NB4 (cell line): Measurements from ENCODE around the gene HNRNPUL1.

Experiments used
- DNase-seq: peaks from one replicate; pipeline ENCODE4 v3.0.0; 2010; ENCODE audit warnings: low read depth
- H3K4me3 ChIP-seq: one replicate; pipeline ENCODE4 v1.5.1; 2011; ENCODE audit warnings: mild to moderate bottlenecking, low read depth, low read length, moderate library complexity
- CTCF ChIP-seq: IDR thresholded peaks from one replicate; pipeline ENCODE4 v1.5.1; 2012; ENCODE audit warnings: low read depth, low read length
- MYC ChIP-seq: IDR thresholded peaks from 2 replicates; pipeline ENCODE4 v1.6.1; 2011; ENCODE audit warnings: low read depth, low read length
- POLR2A ChIP-seq: IDR thresholded peaks from 2 replicates; pipeline ENCODE4 v1.6.1; 2011; ENCODE audit warnings: mild to moderate bottlenecking; ENCODE audit not compliant: insufficient read length; ENCODE audit errors: extremely low read depth
- TF ChIP-seq, protein P1 (sequence below): IDR thresholded peaks from 2 replicates; pipeline ENCODE4 v1.6.1; 2011; ENCODE audit warnings: low read depth, low read length

Gene HNRNPUL1

DNA sequence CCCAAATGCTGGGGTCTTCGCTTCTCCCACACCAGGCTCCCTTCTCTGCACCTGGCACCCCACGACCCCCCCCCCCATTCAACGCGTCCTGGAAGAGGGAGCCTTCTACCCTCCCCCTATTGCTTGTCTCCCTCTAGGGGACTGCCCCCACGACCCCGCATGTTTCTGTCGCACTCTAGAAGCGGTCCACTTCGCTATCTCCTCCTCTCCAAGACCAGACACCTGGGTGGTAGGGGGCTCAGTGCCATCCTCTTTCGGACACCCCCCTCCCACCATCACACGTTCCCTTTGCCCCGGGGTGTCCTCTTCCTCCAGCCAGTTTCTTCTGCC, 88.1 kb downstream of the HNRNPUL1 start:
- DNase-seq, result no peak
- H3K4me3 ChIP-seq, result peak overlapping the region; percentile 79
- TF ChIP-seq MYC (no peak), POLR2A (no peak), CTCF (no peak)
- TF ChIP-seq, protein P1, sequence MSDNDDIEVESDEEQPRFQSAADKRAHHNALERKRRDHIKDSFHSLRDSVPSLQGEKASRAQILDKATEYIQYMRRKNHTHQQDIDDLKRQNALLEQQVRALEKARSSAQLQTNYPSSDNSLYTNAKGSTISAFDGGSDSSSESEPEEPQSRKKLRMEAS, result no peak

- peak; percentile 74 for DNase-seq
- TF ChIP-seq CTCF (peak; percentile 49), POLR2A (no peak), MYC (peak; percentile 61; the same call in 1 of the 2 replicates)
- TF ChIP-seq, protein P1, result no peak
- peak overlapping the region; percentile 79 for H3K4me3 ChIP-seq
Observed at GRCh38 chr19:41352609-41353465, 88.7 kb downstream of the HNRNPUL1 start.

DNA sequence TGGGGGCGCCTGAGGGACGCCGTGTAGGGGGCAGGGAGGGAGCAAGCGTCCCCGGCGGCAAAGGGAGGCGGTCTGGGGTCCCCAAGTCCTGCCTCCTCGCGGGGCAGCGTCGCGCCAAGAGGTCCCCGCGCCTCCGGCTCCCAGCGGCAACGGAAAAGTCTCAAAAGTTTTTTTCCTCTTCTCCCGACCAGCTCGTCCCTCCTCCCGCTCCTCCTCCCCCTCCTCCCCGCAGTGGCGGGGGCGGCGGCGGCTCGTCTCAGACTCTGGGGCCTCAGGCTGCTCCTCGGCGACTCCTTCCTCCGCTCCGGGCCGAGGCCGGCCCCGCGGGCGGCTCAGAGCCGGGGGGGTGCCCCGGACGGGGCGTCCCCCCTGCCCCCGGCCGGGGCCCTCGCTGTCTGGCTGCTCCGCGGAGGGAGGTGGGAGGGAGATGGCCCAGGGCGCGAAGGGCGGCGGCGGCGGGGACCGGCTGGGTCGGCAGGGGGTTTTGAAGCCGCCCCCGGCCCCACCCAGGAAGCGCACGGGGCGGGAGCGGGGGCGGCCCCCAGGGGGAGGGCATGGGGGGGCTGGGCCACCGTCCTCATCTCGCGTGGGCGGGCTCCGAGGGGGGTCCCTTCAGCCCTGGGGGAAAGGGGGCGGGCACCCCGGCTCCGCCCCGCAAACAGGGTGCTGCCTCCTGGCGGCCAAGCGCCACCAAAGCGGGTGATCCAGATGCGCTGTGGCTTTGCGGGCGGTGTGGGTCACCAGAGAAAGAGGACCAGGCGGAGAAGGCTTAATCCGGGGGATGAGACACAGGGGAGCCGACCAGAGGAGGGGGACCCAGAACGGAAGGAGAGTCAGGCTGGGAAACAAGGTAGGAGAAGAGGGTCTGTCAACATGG, 89.5 kb downstream of the HNRNPUL1 start, which contains the start of gene TGFB1:
TGFB1 (minus strand) TSS at position 457 of the 877 bp plus-strand sequence. CDS start 878 bp downstream, outside the sequence.
- TF ChIP-seq CTCF, result peak; percentile 62
- TF ChIP-seq, protein P1, result no peak
- TF ChIP-seq POLR2A, result peak; percentile 30
- H3K4me3 ChIP-seq, result peak within 1 kb of the TSS; percentile 79
- peak; percentile 88 for DNase-seq

DNA sequence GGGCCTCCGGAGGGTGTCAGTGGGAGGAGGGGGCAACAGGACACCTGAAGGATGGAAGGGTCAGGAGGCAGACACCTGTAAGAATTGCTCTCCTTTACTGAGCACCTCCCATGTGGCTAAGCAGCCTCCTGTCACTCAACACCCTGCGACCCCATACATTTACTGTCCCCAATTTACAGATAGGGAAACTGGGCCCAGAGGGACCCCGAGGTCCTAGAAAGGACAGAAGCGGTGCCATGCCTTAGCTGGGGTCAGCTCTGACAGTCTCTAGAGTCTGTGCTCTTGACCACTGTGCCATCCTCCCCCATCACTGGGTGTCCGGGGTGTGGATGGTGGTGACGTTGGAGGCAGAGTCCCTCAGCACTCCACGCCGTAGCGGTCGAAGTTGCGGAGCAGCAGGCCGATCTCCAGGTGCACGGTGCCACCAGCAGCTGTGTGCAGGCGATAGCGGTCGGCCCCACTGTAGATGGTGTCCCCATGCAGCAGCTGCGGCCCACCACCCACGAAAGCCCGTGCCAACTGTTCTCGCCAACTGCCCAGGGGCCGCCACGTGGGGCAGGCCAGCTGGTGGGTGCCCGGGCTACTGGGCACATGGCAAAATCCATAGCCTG, 90.3 kb downstream of the HNRNPUL1 start:
- peak overlapping the region; percentile 38 for H3K4me3 ChIP-seq
- no peak for TF ChIP-seq CTCF
- TF ChIP-seq, protein P1, result no peak
- TF ChIP-seq MYC, result no peak
- TF ChIP-seq POLR2A, result no peak

GRCh38 chr19:41355035-41355434, 90.9 kb downstream of the HNRNPUL1 start:
- no peak for DNase-seq
- no peak overlapping the region for H3K4me3 ChIP-seq
- TF ChIP-seq POLR2A, result no peak
- TF ChIP-seq CTCF, result no peak
- no peak for TF ChIP-seq MYC
- TF ChIP-seq, protein P1, result no peak

More for the DNA sequence above, 90.3 kb downstream of the HNRNPUL1 start:
- no peak for DNase-seq
